Uterus (tissue), 2 donors: ENCODE measurements around the gene RBM4B.
"Not testable (repeated sequence)": the region's sequence is repeated elsewhere in the genome, so short reads cannot be mapped to it uniquely, and the experiment has no call there.

Source experiments
- POLR2A ChIP-seq, 2 donors: fragments of 450-650 bp; IDR thresholded peaks; one replicate each; pipeline ENCODE4 v1.6.1; 2016; ENCODE audit warnings: antibody characterized with exemption in 2 of 2, mild to moderate bottlenecking in 1 of 2, moderate library complexity in 1 of 2
- TF ChIP-seq, protein P1 (sequence below), 4 experiments: fragments of 200-600 bp in 2 of 4; fragments of 450-650 bp in 2 of 4; sonication (generic) in 2 of 4; IDR thresholded peaks; one replicate each; pipeline ENCODE4 v1.5.1; 2016 to 2019; ENCODE audit warnings: antibody characterized with exemption in 4 of 4, mild to moderate bottlenecking in 2 of 4, moderate library complexity in 1 of 4

DNA sequence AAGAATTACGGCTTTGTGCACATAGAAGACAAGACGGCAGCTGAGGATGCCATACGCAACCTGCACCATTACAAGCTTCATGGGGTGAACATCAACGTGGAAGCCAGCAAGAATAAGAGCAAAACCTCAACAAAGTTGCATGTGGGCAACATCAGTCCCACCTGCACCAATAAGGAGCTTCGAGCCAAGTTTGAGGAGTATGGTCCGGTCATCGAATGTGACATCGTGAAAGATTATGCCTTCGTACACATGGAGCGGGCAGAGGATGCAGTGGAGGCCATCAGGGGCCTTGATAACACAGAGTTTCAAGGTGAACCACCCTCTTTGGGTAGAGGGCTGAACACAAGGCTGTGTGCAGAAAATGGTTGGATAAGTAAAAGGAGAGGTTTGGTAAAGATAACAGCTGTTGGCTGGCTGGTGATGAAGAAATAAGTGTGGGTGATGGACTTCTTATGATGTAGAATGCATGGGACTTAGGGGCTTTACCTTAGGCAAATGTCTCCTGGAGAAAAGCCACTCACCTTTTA lies 37.8 kb downstream of the RBM4B start:
- not testable (repeated sequence) for TF ChIP-seq POLR2A (IDR thresholded peaks at IDR 0.05)
- TF ChIP-seq, protein P1, sequence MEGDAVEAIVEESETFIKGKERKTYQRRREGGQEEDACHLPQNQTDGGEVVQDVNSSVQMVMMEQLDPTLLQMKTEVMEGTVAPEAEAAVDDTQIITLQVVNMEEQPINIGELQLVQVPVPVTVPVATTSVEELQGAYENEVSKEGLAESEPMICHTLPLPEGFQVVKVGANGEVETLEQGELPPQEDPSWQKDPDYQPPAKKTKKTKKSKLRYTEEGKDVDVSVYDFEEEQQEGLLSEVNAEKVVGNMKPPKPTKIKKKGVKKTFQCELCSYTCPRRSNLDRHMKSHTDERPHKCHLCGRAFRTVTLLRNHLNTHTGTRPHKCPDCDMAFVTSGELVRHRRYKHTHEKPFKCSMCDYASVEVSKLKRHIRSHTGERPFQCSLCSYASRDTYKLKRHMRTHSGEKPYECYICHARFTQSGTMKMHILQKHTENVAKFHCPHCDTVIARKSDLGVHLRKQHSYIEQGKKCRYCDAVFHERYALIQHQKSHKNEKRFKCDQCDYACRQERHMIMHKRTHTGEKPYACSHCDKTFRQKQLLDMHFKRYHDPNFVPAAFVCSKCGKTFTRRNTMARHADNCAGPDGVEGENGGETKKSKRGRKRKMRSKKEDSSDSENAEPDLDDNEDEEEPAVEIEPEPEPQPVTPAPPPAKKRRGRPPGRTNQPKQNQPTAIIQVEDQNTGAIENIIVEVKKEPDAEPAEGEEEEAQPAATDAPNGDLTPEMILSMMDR (IDR thresholded peaks at IDR 0.05): not testable (repeated sequence)
